ENCODE data around the gene FAM222B.

The FAM222B gene

GRCh38 chr17:28725660-28726225 lies 116.8 kb downstream of the FAM222B start (continued):
- TF ChIP-seq PRDM10 (tag by site-specific recombination; IDR thresholded peaks at IDR 0.05), result peak; percentile 91
- TF ChIP-seq SP7 (tag by site-specific recombination; IDR thresholded peaks at IDR 0.05), result peak; percentile 39
- peak; percentile 12; the same call in 1 of the 2 replicates for TF ChIP-seq KLF16 (tag by site-specific recombination; IDR thresholded peaks at IDR 0.05)
- TF ChIP-seq BCL11B (tag by site-specific recombination; IDR thresholded peaks at IDR 0.05; ENCODE audit: low read depth), result peak; percentile 33; the same call in 1 of the 2 replicates
- peak; percentile 76; the same call in 1 of the 2 replicates for TF ChIP-seq ZNF121 (tag by site-specific recombination; IDR thresholded peaks at IDR 0.05)
- TF ChIP-seq ZBTB1 (tag by site-specific recombination; IDR thresholded peaks at IDR 0.05), result 0 out of 2 replicates have a peak, but pooled peaks have one; percentile 73
- no peak for TF ChIP-seq ZNF37A (tag by site-specific recombination; IDR thresholded peaks at IDR 0.05)
- peak; percentile 50 for TF ChIP-seq CTCF (tag by site-specific recombination; IDR thresholded peaks at IDR 0.05)
- peak; percentile 85 for TF ChIP-seq ZBTB17 (tag by site-specific recombination; IDR thresholded peaks at IDR 0.05)
- 0 out of 2 replicates have a peak, but pooled peaks have one; percentile 17 for TF ChIP-seq MYNN (tag by site-specific recombination; IDR thresholded peaks at IDR 0.05; ENCODE audit: borderline replicate concordance)
- TF ChIP-seq ZNF701 (tag by site-specific recombination; IDR thresholded peaks at IDR 0.05), result no peak
- no peak for TF ChIP-seq ZNF169 (tag by site-specific recombination; IDR thresholded peaks at IDR 0.05)
- peak; percentile 45; the same call in 1 of the 2 replicates for TF ChIP-seq SP3 (tag by site-specific recombination; IDR thresholded peaks at IDR 0.05)
- peak; percentile 87 for TF ChIP-seq ZXDB (tag by site-specific recombination; IDR thresholded peaks at IDR 0.05)
- peak; percentile 61; the same call in 1 of the 2 replicates for TF ChIP-seq ZNF391 (tag by site-specific recombination; IDR thresholded peaks at IDR 0.05; ENCODE audit: borderline replicate concordance, low read depth)
- no peak for TF ChIP-seq ZNF26 (tag by site-specific recombination; IDR thresholded peaks at IDR 0.05)
- peak; percentile 92 for TF ChIP-seq ZEB2 (tag by site-specific recombination; IDR thresholded peaks at IDR 0.05)
- peak; percentile 90 for TF ChIP-seq ZSCAN30 (tag by site-specific recombination; IDR thresholded peaks at IDR 0.05)
- peak; percentile 88 for TF ChIP-seq ZNF341 (tag by site-specific recombination; IDR thresholded peaks at IDR 0.05; ENCODE audit: low read depth)
- peak; percentile 91 for TF ChIP-seq MZF1 (tag by site-specific recombination; IDR thresholded peaks at IDR 0.05; ENCODE audit: borderline replicate concordance)
- TF ChIP-seq ZNF146 (tag by site-specific recombination; IDR thresholded peaks at IDR 0.05), result no peak
- TF ChIP-seq ZNF707 (tag by site-specific recombination; IDR thresholded peaks at IDR 0.05), result no peak
- TF ChIP-seq IKZF3 (tag by site-specific recombination; IDR thresholded peaks at IDR 0.05), result peak; percentile 91
- peak; percentile 58; the same call in 1 of the 2 replicates for TF ChIP-seq ZNF785 (tag by site-specific recombination; IDR thresholded peaks at IDR 0.05)
- TF ChIP-seq GLIS2 (tag by site-specific recombination; IDR thresholded peaks at IDR 0.05), result peak; percentile 97
- TF ChIP-seq ZNF501 (tag by site-specific recombination; IDR thresholded peaks at IDR 0.05), result 0 out of 2 replicates have a peak, but pooled peaks have one; percentile 18
- peak; percentile 28; the same call in 1 of the 2 replicates for TF ChIP-seq ZNF398 (tag by site-specific recombination; IDR thresholded peaks at IDR 0.05)
- 0 out of 2 replicates have a peak, but pooled peaks have one; percentile 7 for TF ChIP-seq ZSCAN23 (tag by site-specific recombination; IDR thresholded peaks at IDR 0.05)
- TF ChIP-seq ZBTB6 (tag by site-specific recombination; IDR thresholded peaks at IDR 0.05), result peak; percentile 85
- no peak for TF ChIP-seq ZNF132 (tag by site-specific recombination; IDR thresholded peaks at IDR 0.05; ENCODE audit: borderline replicate concordance)
- peak; percentile 97 for TF ChIP-seq ZNF76 (tag by site-specific recombination; IDR thresholded peaks at IDR 0.05; ENCODE audit: borderline replicate concordance, low read depth)

Data from HEK293 (cell line).